BLaER1 treated with 17β-estradiol and CSF1 and Interleukin-3, amounts not matched to agents 10 nM and 100 nM (cell line): ENCODE measurements around the gene PTPN9.
"Not testable (repeated sequence)": the region's sequence is repeated elsewhere in the genome, so short reads cannot be mapped to it uniquely, and the experiment has no call there.

Experiments used
- H3K27ac ChIP-seq, 11 experiments: shearing (Covaris generic); formaldehyde crosslinking; 2 replicates each; pipeline ENCODE4 v1.8.1; 2022
- H3K27me3 ChIP-seq, 11 experiments: shearing (Covaris generic); formaldehyde crosslinking; 2 replicates each; pipeline ENCODE4 v1.8.1; 2022
- H3K36me3 ChIP-seq, 11 experiments: shearing (Covaris generic); formaldehyde crosslinking; 2 replicates each; pipeline ENCODE4 v1.8.1; 2022
- H3K4me1 ChIP-seq, 10 experiments: shearing (Covaris generic); formaldehyde crosslinking; 2 replicates each; pipeline ENCODE4 v1.8.1; 2022
- H3K4me2 ChIP-seq, 11 experiments: shearing (Covaris generic); formaldehyde crosslinking; 2 replicates each; pipeline ENCODE4 v1.8.1; 2022
- H3K4me3 ChIP-seq, 10 experiments: shearing (Covaris generic); formaldehyde crosslinking; 2 replicates each; pipeline ENCODE4 v1.8.1; 2022
- H3K9ac ChIP-seq, 11 experiments: shearing (Covaris generic); formaldehyde crosslinking; 2 replicates each; pipeline ENCODE4 v1.8.1; 2022
- H3K9me3 ChIP-seq, 11 experiments: shearing (Covaris generic); formaldehyde crosslinking; replicated peaks in 1 of 11; 2 replicates each; pipeline ENCODE4 v1.8.1; 2022
- H4K20me1 ChIP-seq, 11 experiments: shearing (Covaris generic); formaldehyde crosslinking; 2 replicates each; pipeline ENCODE4 v1.8.1; 2022
- Cebpa-rat ChIP-seq, 11 experiments: shearing (Covaris generic); IDR thresholded peaks; 2 replicates each; pipeline ENCODE4 v1.8.1; 2022

PTPN9 gene

GRCh38 chr15:75554717-75555116, 24.4 kb downstream of the PTPN9 start:
- no peak overlapping the region for H3K27ac ChIP-seq

GRCh38 chr15:75553659-75554058, 25.5 kb downstream of the PTPN9 start:
- H3K9me3 ChIP-seq = no peaks in the 10 kb centered on the region; a peak in 1 of 22 replicates
- H4K20me1 ChIP-seq = peaks cover 21 to 92% (median 82%) of the 10 kb centered on the region in 11 experiments; a peak in 19 of 22 replicates
- H3K27me3 ChIP-seq = no peaks in the 10 kb centered on the region
- no peak overlapping the region for H3K27ac ChIP-seq
- no peak overlapping the region for H3K9ac ChIP-seq
- H3K4me3 ChIP-seq = no peak overlapping the region
- no peak for TF ChIP-seq Cebpa-rat (IDR thresholded peaks at IDR 0.05)
- no peak overlapping the region for H3K4me2 ChIP-seq
- peaks cover 0 to 26% (median 9%) of the 10 kb centered on the region in 10 experiments; a peak in 11 of 20 replicates for H3K4me1 ChIP-seq
- peaks cover 0 to 50% (median 28%) of the 10 kb centered on the region in 11 experiments; a peak in 15 of 22 replicates for H3K36me3 ChIP-seq

More at GRCh38 chr15:75554717-75555116, 24.4 kb downstream of the PTPN9 start:
- Histone ChIP-seq H3K9ac (no peak overlapping the region), H3K4me2 (0 out of 22 replicates have a peak overlapping the region, but pooled peaks of 1 of the 11 experiments have one; percentile 4), H3K36me3 (peaks cover 0 to 44% (median 22%) of the 10 kb centered on the region in 11 experiments; a peak in 16 of 22 replicates), H3K27me3 (no peaks in the 10 kb centered on the region), H3K4me1 (peaks cover 0 to 23% (median 9%) of the 10 kb centered on the region in 10 experiments; a peak in 11 of 20 replicates), H3K9me3 (peaks cover 0 to 4% (median under 1%) of the 10 kb centered on the region in 11 experiments; a peak in 3 of 22 replicates), H3K4me3 (no peak overlapping the region), H4K20me1 (peaks cover 21 to 82% (median 74%) of the 10 kb centered on the region in 11 experiments; a peak in 19 of 22 replicates)
- TF ChIP-seq Cebpa-rat (IDR thresholded peaks at IDR 0.05) = no peak

GRCh38 chr15:75551091-75551490, 28.0 kb downstream of the PTPN9 start:
- H3K4me1 ChIP-seq = peaks cover 10 to 40% (median 16%) of the 10 kb centered on the region in 10 experiments; a peak in 17 of 20 replicates
- peaks cover 21 to 97% (median 84%) of the 10 kb centered on the region in 11 experiments; a peak in 20 of 22 replicates for H4K20me1 ChIP-seq
- peak overlapping the region in 4 of 11 experiments; percentile 6 to 52 (median 28); a peak in 7 of 22 replicates for H3K27ac ChIP-seq
- no peak overlapping the region for H3K4me3 ChIP-seq
- no peaks in the 10 kb centered on the region for H3K27me3 ChIP-seq
- peaks cover 0 to 37% (median 25%) of the 10 kb centered on the region in 11 experiments; a peak in 15 of 22 replicates for H3K36me3 ChIP-seq
- peak overlapping the region in 1 of 11 experiments; percentile 50; a peak in 2 of 22 replicates for H3K9ac ChIP-seq
- H3K9me3 ChIP-seq = no peaks in the 10 kb centered on the region; a peak in 1 of 22 replicates
- TF ChIP-seq Cebpa-rat (IDR thresholded peaks at IDR 0.05) = no peak
- peak overlapping the region in 5 of 11 experiments; percentile 5 to 85 (median 43); a peak in 8 of 22 replicates for H3K4me2 ChIP-seq

- Histone ChIP-seq H3K9ac (no peak overlapping the region), H3K4me1 (peaks cover 35 to 55% (median 43%) of the 10 kb centered on the region in 10 experiments), H3K27me3 (no peaks in the 10 kb centered on the region), H3K27ac (no peak overlapping the region), H4K20me1 (peaks cover 36 to 98% (median 91%) of the 10 kb centered on the region in 11 experiments), H3K9me3 (no peaks in the 10 kb centered on the region; a peak in 1 of 22 replicates), H3K4me3 (no peak overlapping the region), H3K4me2 (peak overlapping the region in 2 of 11 experiments; percentile 15 to 33; a peak in 1 of 22 replicates), H3K36me3 (peaks cover 0 to 34% (median 18%) of the 10 kb centered on the region in 11 experiments; a peak in 13 of 22 replicates)
- no peak for TF ChIP-seq Cebpa-rat (IDR thresholded peaks at IDR 0.05)
Observed at GRCh38 chr15:75545064-75545463, 34.1 kb downstream of the PTPN9 start.

GRCh38 chr15:75544359-75544758, 34.8 kb downstream of the PTPN9 start:
- Histone ChIP-seq H3K9ac (no peak overlapping the region), H4K20me1 (peaks cover 36 to 100% (median 92%) of the 10 kb centered on the region in 11 experiments), H3K27ac (no peak overlapping the region), H3K4me3 (no peak overlapping the region), H3K36me3 (peaks cover 0 to 35% (median 15%) of the 10 kb centered on the region in 11 experiments; a peak in 12 of 22 replicates), H3K9me3 (no peaks in the 10 kb centered on the region), H3K27me3 (no peaks in the 10 kb centered on the region), H3K4me1 (peaks cover 35 to 55% (median 43%) of the 10 kb centered on the region in 10 experiments), H3K4me2 (peak overlapping the region in 3 of 11 experiments; percentile 0 to 33 (median 22); a peak in 5 of 22 replicates)
- TF ChIP-seq Cebpa-rat (IDR thresholded peaks at IDR 0.05) = no peak

GRCh38 chr15:75542949-75543545, 36.1 kb downstream of the PTPN9 start:
- not testable (repeated sequence) for H3K9me3 ChIP-seq, H3K27ac ChIP-seq, H3K4me3 ChIP-seq, H3K27me3 ChIP-seq, H3K9ac ChIP-seq
- Histone ChIP-seq H3K4me2 (peak overlapping the region in 10 of 11 experiments; percentile 5 to 59 (median 20); a peak in 16 of 22 replicates), H3K4me1 (peaks cover 35 to 55% (median 43%) of the 10 kb centered on the region in 10 experiments), H4K20me1 (peaks cover 46 to 100% (median 97%) of the 10 kb centered on the region in 11 experiments), H3K36me3 (peaks cover 4 to 41% (median 13%) of the 10 kb centered on the region in 11 experiments; a peak in 12 of 22 replicates)

GRCh38 chr15:75542386-75542797, 36.7 kb downstream of the PTPN9 start:
- H3K4me1 ChIP-seq = peaks cover 29 to 50% (median 37%) of the 10 kb centered on the region in 10 experiments
- no peaks in the 10 kb centered on the region for H3K9me3 ChIP-seq
- no peak for TF ChIP-seq Cebpa-rat (IDR thresholded peaks at IDR 0.05)
- H4K20me1 ChIP-seq = peaks cover 48 to 100% (median 96%) of the 10 kb centered on the region in 11 experiments
- no peak overlapping the region for H3K4me3 ChIP-seq
- H3K27me3 ChIP-seq = no peaks in the 10 kb centered on the region
- no peak overlapping the region; a peak in 1 of 22 replicates for H3K9ac ChIP-seq
- H3K36me3 ChIP-seq = peaks cover 6 to 43% (median 13%) of the 10 kb centered on the region in 11 experiments; a peak in 12 of 22 replicates
- peak overlapping the region in 2 of 11 experiments; percentile 10 to 40; a peak in 2 of 22 replicates for H3K27ac ChIP-seq
- peak overlapping the region; percentile 0 to 77 (median 49); a peak in 18 of 22 replicates for H3K4me2 ChIP-seq

GRCh38 chr15:75538376-75538775, 40.7 kb downstream of the PTPN9 start:
- H3K27me3 ChIP-seq = no peaks in the 10 kb centered on the region
- H4K20me1 ChIP-seq = peaks cover 39 to 99% (median 96%) of the 10 kb centered on the region in 11 experiments; a peak in 21 of 22 replicates
- H3K4me2 ChIP-seq = no peak overlapping the region
- no peaks in the 10 kb centered on the region for H3K9me3 ChIP-seq
- H3K9ac ChIP-seq = no peak overlapping the region
- TF ChIP-seq Cebpa-rat (IDR thresholded peaks at IDR 0.05) = no peak
- no peak overlapping the region for H3K27ac ChIP-seq
- H3K4me3 ChIP-seq = no peak overlapping the region
- peaks cover 7 to 49% (median 18%) of the 10 kb centered on the region in 11 experiments; a peak in 16 of 22 replicates for H3K36me3 ChIP-seq
- H3K4me1 ChIP-seq = peaks cover 10 to 27% (median 18%) of the 10 kb centered on the region in 10 experiments

GRCh38 chr15:75533945-75534344, 45.2 kb downstream of the PTPN9 start:
- Histone ChIP-seq H3K9me3 (no peaks in the 10 kb centered on the region), H3K4me2 (no peak overlapping the region), H3K4me1 (peaks cover 0 to 18% (median 0%) of the 10 kb centered on the region in 10 experiments; a peak in 2 of 20 replicates), H4K20me1 (peaks cover 46 to 93% (median 90%) of the 10 kb centered on the region in 11 experiments; a peak in 20 of 22 replicates), H3K4me3 (no peak overlapping the region), H3K27me3 (no peaks in the 10 kb centered on the region), H3K9ac (no peak overlapping the region), H3K27ac (no peak overlapping the region), H3K36me3 (peaks cover 3 to 54% (median 20%) of the 10 kb centered on the region in 11 experiments; a peak in 18 of 22 replicates)
- TF ChIP-seq Cebpa-rat (IDR thresholded peaks at IDR 0.05) = no peak
